Breast epithelium (tissue), 3 donors: Measurements from ENCODE around the gene BRINP1.

Experiments
- POLR2AphosphoS5 ChIP-seq, 3 donors: sonication (generic); formaldehyde crosslinking; IDR thresholded peaks; one replicate each; pipeline ENCODE4 v1.6.1; 2017; ENCODE audit warnings: antibody characterized with exemption in 3 of 3
- TF ChIP-seq, protein P1 (sequence below), 3 donors: fragments of 450-650 bp; IDR thresholded peaks; one replicate each; pipeline ENCODE4 v1.5.1; 2016 to 2017; ENCODE audit warnings: antibody characterized with exemption in 3 of 3, mild to moderate bottlenecking in 3 of 3, moderate library complexity in 3 of 3

DNA sequence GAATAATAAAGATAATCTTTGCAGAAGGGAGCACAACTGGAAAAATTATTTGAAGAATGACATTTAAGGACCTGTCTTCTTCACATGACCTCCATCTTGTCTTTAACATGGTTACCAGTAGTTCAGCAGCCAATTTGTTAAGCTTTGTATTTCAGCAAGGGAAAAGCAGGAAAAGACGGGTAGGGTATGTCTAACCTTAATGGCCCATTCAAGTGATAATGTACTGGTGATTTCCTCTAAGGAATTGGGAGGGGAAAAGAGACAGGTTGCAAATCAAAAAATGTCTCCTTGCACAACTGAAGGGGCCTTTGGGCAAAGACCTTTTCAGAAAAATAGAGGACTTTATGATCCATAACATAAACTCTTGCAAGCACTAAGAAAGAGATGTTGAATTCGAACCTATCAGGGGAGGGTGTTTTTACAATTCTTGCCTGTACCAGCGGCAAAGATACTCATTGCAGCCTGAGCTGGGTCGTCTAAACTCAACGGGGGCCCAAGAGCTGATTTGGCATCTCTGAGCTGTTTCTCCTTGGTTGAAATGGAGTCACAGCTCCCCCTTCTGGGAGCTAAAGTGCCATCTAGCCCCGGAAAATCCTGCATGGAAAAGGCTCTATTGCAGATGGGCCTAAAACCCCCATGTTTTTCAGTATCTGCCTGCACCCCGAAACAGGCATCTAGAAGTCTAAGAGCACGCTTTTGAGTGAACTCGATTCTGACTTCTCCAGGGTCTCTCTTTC is 3.8 kb downstream of the BRINP1 start:
- TF ChIP-seq, protein P1, sequence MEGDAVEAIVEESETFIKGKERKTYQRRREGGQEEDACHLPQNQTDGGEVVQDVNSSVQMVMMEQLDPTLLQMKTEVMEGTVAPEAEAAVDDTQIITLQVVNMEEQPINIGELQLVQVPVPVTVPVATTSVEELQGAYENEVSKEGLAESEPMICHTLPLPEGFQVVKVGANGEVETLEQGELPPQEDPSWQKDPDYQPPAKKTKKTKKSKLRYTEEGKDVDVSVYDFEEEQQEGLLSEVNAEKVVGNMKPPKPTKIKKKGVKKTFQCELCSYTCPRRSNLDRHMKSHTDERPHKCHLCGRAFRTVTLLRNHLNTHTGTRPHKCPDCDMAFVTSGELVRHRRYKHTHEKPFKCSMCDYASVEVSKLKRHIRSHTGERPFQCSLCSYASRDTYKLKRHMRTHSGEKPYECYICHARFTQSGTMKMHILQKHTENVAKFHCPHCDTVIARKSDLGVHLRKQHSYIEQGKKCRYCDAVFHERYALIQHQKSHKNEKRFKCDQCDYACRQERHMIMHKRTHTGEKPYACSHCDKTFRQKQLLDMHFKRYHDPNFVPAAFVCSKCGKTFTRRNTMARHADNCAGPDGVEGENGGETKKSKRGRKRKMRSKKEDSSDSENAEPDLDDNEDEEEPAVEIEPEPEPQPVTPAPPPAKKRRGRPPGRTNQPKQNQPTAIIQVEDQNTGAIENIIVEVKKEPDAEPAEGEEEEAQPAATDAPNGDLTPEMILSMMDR (IDR thresholded peaks at IDR 0.05) = peak in 1 of 3 donors; percentile 49
- no peak for TF ChIP-seq POLR2AphosphoS5 (IDR thresholded peaks at IDR 0.05)
